ENCODE data around the gene SPHKAP.
A peak's percentile ranks its signal among the peaks of the same experiment; 100 is the strongest.

The SPHKAP gene

DNA sequence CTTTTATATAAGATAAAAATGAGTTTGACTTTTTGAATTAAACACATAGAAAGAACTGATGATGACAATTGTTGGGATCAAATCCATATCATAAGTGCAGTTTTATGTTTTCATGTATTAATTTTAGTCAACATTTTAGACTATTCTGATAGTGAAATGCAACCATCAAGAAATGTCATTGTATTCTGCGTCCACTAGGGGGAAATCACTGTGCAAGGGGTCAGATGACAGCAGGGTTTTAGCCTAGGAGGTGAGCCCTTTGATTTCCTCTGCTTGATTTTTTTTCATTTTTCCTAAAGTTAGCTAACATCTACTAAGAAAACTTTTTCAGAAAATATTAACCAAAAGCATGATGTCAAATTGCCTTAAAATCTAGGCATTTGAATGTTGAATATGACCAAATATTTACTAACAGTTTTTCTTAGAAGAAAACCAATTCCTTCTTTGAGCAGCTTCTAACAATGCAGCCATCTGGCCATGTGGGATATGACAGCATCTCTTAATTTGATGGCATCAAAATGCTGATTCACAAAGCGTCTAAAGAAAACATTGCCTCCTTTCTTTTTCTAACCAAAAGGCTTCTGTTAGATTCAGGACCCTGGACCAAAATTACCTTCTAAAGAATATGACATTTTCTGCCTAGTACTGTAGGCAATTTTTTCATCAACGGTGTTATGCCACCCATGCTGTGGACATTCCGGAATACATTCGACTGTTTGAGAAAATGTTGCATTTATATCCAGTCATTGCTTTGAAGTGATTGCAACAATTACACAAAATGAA, 141.5 kb downstream of the SPHKAP start:
- TF ChIP-seq, protein P1, sequence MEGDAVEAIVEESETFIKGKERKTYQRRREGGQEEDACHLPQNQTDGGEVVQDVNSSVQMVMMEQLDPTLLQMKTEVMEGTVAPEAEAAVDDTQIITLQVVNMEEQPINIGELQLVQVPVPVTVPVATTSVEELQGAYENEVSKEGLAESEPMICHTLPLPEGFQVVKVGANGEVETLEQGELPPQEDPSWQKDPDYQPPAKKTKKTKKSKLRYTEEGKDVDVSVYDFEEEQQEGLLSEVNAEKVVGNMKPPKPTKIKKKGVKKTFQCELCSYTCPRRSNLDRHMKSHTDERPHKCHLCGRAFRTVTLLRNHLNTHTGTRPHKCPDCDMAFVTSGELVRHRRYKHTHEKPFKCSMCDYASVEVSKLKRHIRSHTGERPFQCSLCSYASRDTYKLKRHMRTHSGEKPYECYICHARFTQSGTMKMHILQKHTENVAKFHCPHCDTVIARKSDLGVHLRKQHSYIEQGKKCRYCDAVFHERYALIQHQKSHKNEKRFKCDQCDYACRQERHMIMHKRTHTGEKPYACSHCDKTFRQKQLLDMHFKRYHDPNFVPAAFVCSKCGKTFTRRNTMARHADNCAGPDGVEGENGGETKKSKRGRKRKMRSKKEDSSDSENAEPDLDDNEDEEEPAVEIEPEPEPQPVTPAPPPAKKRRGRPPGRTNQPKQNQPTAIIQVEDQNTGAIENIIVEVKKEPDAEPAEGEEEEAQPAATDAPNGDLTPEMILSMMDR (IDR thresholded peaks at IDR 0.05; ENCODE audit: control insufficient read depth, extremely low read depth, insufficient read depth), result peak; percentile 53
- H3K4me3 ChIP-seq (ENCODE audit: low read depth, low read length), result no peak overlapping the region
- no peak for DNase-seq (ENCODE audit: low read depth)

DNA sequence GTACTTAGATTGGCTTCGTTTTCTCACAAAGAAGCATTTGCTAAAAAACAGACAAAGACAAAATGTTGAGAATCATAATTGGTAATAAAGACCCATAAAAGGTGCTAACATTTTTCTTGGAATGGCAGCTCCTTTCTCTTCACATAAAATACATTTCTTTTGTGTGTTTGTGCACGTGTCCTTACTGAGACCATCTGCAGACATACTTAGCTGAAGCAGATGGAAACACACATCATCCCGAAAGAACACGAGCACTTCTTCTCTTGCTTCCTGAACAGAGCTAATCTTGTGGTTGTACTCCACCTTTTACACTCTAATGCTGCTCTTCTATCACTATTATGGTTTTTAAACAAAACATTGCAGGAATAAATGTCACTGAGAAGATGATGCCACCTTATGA, 142.5 kb downstream of the SPHKAP start:
- no peak overlapping the region for H3K4me3 ChIP-seq (ENCODE audit: low read depth, low read length)
- TF ChIP-seq, protein P1 (IDR thresholded peaks at IDR 0.05; ENCODE audit: control insufficient read depth, extremely low read depth, insufficient read depth), result no peak
- no peak for DNase-seq (ENCODE audit: low read depth)

DNA sequence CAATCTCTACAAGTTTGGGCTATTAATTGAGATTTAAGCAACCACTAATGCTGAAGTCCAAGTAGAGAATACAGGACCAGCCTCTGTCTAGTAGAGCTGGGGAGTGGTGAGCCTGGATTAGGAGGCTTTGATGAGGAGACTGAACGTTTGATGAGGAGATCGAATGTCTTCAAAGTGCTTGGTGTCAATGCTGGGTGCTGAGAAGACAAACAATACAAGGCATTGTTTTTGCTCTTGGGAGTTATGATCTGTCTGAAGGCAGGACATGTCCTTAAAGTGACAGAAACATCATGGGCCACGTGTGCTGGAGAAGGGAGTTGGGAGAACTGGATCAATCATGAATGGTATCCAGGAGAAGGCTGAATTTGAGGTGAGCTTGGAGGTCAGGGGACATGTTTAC, 143.6 kb downstream of the SPHKAP start:
- TF ChIP-seq, protein P1 (IDR thresholded peaks at IDR 0.05; ENCODE audit: control insufficient read depth, extremely low read depth, insufficient read depth), result no peak
- no peak overlapping the region for H3K4me3 ChIP-seq (ENCODE audit: low read depth, low read length)
- no peak for DNase-seq (ENCODE audit: low read depth)

DNA sequence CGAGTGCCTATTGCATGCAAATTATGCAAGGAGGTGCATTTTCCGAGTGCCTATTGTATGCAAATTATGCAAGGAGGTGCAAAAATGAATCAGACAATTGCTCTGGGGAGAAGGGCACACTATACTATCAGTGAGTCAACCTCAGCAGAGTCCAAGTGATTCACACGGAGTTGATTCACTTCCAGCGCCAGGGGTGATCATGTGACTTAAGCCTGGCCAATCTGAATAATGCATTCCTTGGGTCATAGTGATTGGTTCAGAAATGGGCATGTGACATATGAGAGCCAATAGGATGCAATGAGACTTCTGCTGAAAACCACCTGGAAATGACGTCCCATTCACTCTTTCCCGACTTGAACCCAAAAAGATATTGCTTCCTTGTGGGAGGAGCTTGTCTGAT, 157.9 kb downstream of the SPHKAP start:
- no peak for DNase-seq (ENCODE audit: low read depth)
- TF ChIP-seq, protein P1 (IDR thresholded peaks at IDR 0.05; ENCODE audit: control insufficient read depth, extremely low read depth, insufficient read depth), result no peak
- no peak overlapping the region for H3K4me3 ChIP-seq (ENCODE audit: low read depth, low read length)

DNA sequence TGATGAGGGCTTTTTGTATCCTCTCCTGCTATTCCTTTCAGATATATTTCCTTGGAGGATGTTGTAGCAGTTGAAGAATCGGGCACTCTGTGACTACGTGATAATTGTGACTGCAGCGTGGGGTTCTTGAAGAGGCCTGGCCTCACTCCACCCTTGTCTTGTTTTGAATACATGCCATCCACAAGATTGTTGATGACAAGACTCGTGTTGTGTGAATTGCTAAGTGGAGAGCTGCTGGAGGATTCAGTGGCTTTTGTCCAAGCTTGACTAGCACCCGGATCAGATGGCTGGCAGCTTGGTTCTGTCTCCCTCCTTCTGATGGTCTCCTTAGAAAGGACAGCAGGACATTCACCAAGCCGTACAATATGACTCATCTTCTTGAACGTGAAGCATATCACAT, 163.2 kb downstream of the SPHKAP start:
- no peak overlapping the region for H3K4me3 ChIP-seq (ENCODE audit: low read depth, low read length)
- DNase-seq (ENCODE audit: low read depth), result no peak
- TF ChIP-seq, protein P1 (IDR thresholded peaks at IDR 0.05; ENCODE audit: control insufficient read depth, extremely low read depth, insufficient read depth), result no peak

DNA sequence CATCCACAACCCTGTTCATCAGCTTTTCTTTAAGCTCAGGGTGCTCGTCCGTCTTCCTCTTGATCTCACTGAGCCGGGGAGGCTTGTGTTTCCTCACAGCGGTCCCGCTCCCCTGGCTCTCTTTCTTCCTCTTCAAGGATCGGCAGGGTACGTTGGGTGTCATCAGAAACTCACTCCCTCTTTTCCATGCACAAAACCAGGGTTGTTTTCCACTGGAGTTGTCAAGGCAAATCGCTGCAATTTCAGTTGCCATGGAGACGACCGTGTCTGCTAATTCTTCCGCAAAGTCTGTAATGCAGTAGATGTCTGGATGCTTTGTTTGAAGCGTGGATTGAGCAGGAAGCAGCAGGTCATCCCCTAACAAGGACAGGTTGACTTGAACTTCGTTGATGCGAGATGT, 163.7 kb downstream of the SPHKAP start:
- DNase-seq (ENCODE audit: low read depth), result no peak
- H3K4me3 ChIP-seq (ENCODE audit: low read depth, low read length), result no peak overlapping the region
- TF ChIP-seq, protein P1 (IDR thresholded peaks at IDR 0.05; ENCODE audit: control insufficient read depth, extremely low read depth, insufficient read depth), result no peak

DNA sequence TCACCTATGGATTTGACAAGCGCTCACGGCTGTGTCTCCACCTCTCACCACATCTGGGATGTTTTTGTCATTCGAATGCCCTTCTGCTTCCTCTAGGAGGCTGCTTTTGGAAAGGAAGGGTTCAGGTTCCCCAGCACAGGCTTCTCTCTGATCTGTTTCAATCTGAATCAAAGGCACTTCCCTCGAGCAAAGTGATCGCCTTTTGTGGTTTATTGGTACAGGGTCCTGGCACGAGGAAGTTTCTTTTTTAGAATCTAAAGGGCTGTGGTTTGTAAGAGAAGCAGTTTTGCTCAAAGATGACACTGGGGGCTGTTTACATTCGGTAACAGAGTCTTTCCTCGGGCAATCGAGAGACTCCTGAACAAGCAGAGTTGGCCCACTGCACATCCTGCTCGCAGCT, 165.1 kb downstream of the SPHKAP start:
- TF ChIP-seq, protein P1 (IDR thresholded peaks at IDR 0.05; ENCODE audit: control insufficient read depth, extremely low read depth, insufficient read depth), result no peak
- DNase-seq (ENCODE audit: low read depth), result no peak

More for the DNA sequence above, 165.1 kb downstream of the SPHKAP start:
- no peak overlapping the region for H3K4me3 ChIP-seq (ENCODE audit: low read depth, low read length)
